RWPE1 (cell line): ENCODE measurements around the gene DAPK2.

Source experiments
- CTCF ChIA-PET: fragments of 350-600 bp; sonication (Branson Sonifier 250); formaldehyde crosslinking; extraction: SDS; loops from one replicate; lab custom pipeline; 2021; lab: Yijun Ruan, JAX
- POLR2A ChIA-PET: fragments of 400-600 bp; formaldehyde crosslinking; extraction: SDS; loops from one replicate; lab custom pipeline; 2020; ENCODE audit warnings: antibody characterized with exemption; ENCODE audit not compliant: low non-redundant PET; lab: Yijun Ruan, JAX
- DNase-seq: peaks from one replicate; pipeline ENCODE4 v3.0.0; 2012; ENCODE audit warnings: low spot score
- H3K27ac ChIP-seq: fragments of 450-650 bp; 2 replicates; pipeline ENCODE4 v1.5.1; 2017
- CTCF ChIP-seq: fragments of 450-650 bp; conservative IDR thresholded peaks from 2 replicates; pipeline ENCODE4 v1.5.1; 2017; ENCODE audit warnings: low read depth, mild to moderate bottlenecking

Gene DAPK2

GRCh38 chr15:63870043-63870394, 176.3 kb downstream of the DAPK2 start:
- no peak for DNase-seq
- POLR2A ChIA-PET: interaction anchor here (0.6 kb wide), 1 partner anchor 151 kb away, joined by 3 read pairs; no protein-coding TSS in a partner anchor
- no peak for TF ChIP-seq CTCF
- CTCF ChIA-PET: no interaction called here
- no peak overlapping the region for H3K27ac ChIP-seq

DNA sequence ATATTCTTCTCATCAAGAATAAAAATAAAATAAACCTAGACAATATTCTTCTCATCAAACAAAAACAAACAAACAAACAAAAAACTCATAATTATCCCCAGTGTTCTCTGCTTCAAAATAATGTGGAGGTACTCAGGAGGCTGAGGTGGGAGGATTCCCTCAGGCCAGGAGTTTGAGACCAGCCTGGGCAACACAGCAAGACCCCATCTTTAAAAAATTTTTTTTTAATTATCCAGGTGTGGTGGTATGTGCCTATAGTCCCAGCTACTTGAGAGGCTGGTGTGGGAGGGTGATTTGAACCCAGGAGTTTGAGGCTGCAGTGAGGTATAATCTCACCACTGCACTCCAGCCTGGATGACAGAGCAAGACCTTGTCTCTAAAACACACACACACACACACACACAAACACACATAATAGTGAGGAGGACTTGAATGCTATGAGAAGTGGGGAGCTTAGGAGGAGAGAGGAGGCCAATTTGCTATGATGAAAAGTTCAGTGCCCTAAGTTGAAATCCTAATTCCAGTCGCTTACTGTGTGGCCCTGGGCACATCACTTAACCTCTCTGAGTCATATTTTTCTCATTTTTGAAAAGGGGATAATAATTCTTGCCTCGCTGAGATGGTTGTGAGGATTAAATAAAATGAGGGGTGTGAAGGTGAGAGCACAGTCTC, 176.8 kb downstream of the DAPK2 start:
- no peak overlapping the region for H3K27ac ChIP-seq
- DNase-seq: no peak
- ChIA-PET CTCF (interaction anchor here (0.6 to 0.7 kb wide), 2 partner anchors 18 to 60 kb away, joined by 3 to 6 read pairs; no protein-coding TSS in a partner anchor), POLR2A (interaction anchor here (0.6 kb wide), 1 partner anchor 152 kb away, joined by 3 read pairs; no protein-coding TSS in a partner anchor)
- no peak for TF ChIP-seq CTCF

GRCh38 chr15:63864186-63864585, 182.1 kb downstream of the DAPK2 start:
- DNase-seq: no peak
- H3K27ac ChIP-seq: no peak overlapping the region
- TF ChIP-seq CTCF: no peak
- CTCF ChIA-PET: no interaction called here
- POLR2A ChIA-PET: no interaction called here

DNA sequence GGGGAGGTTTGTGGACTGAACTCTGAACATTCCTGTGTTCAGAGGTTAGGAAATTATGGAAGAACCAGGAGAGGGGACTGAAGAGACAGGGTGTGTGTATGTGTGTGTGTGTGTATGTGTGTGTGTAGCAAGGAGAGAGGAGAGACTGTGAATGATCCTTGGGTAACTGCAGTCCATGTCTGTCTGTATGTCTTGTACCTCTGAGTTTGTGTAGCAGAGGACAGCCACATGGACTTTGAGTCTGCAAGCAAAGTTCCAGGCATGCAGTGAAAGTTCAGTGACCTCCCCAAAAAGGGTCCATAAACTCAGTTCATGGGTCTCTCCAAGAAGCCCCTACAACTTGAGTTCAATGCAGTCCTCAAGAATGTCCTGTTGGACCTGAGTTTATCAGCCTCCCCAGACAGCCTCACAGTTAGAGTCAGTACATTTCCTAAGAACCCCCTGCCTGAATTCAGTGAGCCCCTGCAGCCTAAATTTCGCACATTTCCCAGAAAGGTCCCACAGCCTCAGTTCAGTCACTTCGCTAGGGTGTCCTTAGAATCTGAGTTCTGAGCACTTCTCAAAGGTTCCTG, 184.3 kb downstream of the DAPK2 start:
- CTCF ChIA-PET: interaction anchor here (0.6 kb wide), 1 partner anchor 252 kb away, joined by 5 read pairs; no protein-coding TSS in a partner anchor
- POLR2A ChIA-PET: no interaction called here
- no peak for DNase-seq
- no peak overlapping the region for H3K27ac ChIP-seq
- TF ChIP-seq CTCF: no peak

DNA sequence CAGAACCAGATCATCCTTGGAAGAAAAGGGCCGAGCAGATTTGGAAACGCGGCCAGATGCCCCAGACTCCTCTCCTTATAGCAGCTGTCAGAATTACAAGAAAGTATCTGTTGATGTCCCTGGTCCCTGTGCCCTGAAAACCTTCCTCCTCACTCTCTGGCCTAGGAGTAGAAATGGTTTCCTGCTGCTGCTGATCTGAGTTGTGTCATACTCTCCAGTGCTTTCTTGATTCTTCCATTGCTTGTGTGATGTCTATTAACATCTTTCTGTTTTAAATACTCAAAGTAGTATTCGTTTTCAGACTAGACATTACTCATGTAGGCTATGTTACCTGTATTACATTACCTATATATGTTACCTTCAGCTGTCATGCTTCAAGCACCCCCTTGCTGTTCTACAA, 185.7 kb downstream of the DAPK2 start:
- no peak for DNase-seq
- TF ChIP-seq CTCF: no peak
- ChIA-PET CTCF (no interaction called here), POLR2A (no interaction called here)
- H3K27ac ChIP-seq: no peak overlapping the region

- ChIA-PET POLR2A (interaction anchor here (0.6 kb wide), 1 partner anchor 365 kb away, joined by 5 read pairs; no protein-coding TSS in a partner anchor), CTCF (interaction anchor here (0.6 kb wide), 1 partner anchor 127 kb away, joined by 3 read pairs; no protein-coding TSS in a partner anchor)
- TF ChIP-seq CTCF: no peak
- no peak overlapping the region for H3K27ac ChIP-seq
- DNase-seq: no peak
Measured at GRCh38 chr15:63860155-63860554, 186.1 kb downstream of the DAPK2 start.
